SK-N-SH (cell line): ENCODE measurements around the gene H6PD. TPM values are rescaled to one million over a fixed set of nuclear protein-coding genes. Genes with fewer than 3 reads are reported as not detected.
A peak's percentile ranks its signal among the peaks of the same experiment; 100 is the strongest.

Experiments
- CTCF ChIA-PET: fragments of 300-600, 350-600 bp; formaldehyde crosslinking; extraction: SDS; loops from one replicate; lab custom pipeline; 2021; lab: Yijun Ruan, JAX
- POLR2A ChIA-PET: fragments of 350-600 bp; sonication (Branson Sonifier 250); formaldehyde crosslinking; extraction: SDS; loops from one replicate; lab custom pipeline; 2020; ENCODE audit warnings: antibody characterized with exemption, inconsistent platforms; lab: Yijun Ruan, JAX
- DNase-seq: peaks from one replicate; pipeline ENCODE4 v3.0.0; 2012
- H2AFZ ChIP-seq: fragments of 200-600 bp; sonication (generic); 2 replicates; pipeline ENCODE4 v1.8.1; 2016; ENCODE audit warnings: antibody characterized with exemption, mild to moderate bottlenecking, low read depth
- H3F3A ChIP-seq: fragments of 200-600 bp; sonication (generic); replicated peaks from 2 replicates; pipeline ENCODE3; 2016; ENCODE audit warnings: antibody characterized with exemption, mild to moderate bottlenecking; ENCODE audit not compliant: insufficient read depth
- H3K27ac ChIP-seq, 2 experiments: fragments of 200-500 bp in 1 of 2; fragments of 200-600 bp in 1 of 2; sonication (Bioruptor generic) in 1 of 2; sonication (generic), shearing (Covaris generic) in 1 of 2; 2 replicates each; pipeline versions ENCODE4 v1.5.1 to v1.6.1; 2014 to 2016; ENCODE audit warnings: low read depth in 2 of 2, inconsistent platforms in 1 of 2, low read length in 1 of 2, mild to moderate bottlenecking in 1 of 2, mixed read lengths in 1 of 2
- H3K27me3 ChIP-seq: fragments of 200-600 bp; sonication (generic), shearing (Covaris generic); 2 replicates; pipeline ENCODE4 v1.6.1; 2016; ENCODE audit warnings: mixed run types; ENCODE audit not compliant: insufficient read depth
- H3K36me3 ChIP-seq, 2 experiments: fragments of 200-500 bp in 1 of 2; fragments of 200-600 bp in 1 of 2; sonication (Bioruptor generic) in 1 of 2; sonication (generic) in 1 of 2; replicated peaks in 1 of 2; 2 replicates each; pipeline versions ENCODE3 to v1.5.1; 2014 to 2016; ENCODE audit warnings: low read length in 1 of 2, mild to moderate bottlenecking in 1 of 2; ENCODE audit not compliant: insufficient read depth in 2 of 2, control insufficient read depth in 1 of 2
- H3K4me1 ChIP-seq, 2 experiments: fragments of 200-500 bp in 1 of 2; fragments of 200-600 bp in 1 of 2; sonication (Bioruptor generic) in 1 of 2; sonication (generic), shearing (Covaris generic) in 1 of 2; 2 replicates each; pipeline versions ENCODE4 v1.5.1 to v1.6.1; 2014 to 2016; ENCODE audit warnings: low read depth in 1 of 2, low read length in 1 of 2, mixed run types in 1 of 2; ENCODE audit not compliant: insufficient read depth in 2 of 2, control insufficient read depth in 1 of 2
- H3K4me2 ChIP-seq: fragments of 200-600 bp; sonication (generic), shearing (Covaris generic); 2 replicates; pipeline ENCODE4 v1.6.1; 2017; ENCODE audit warnings: mixed run types
- H3K4me3 ChIP-seq, 2 experiments: fragments of 200-500 bp in 1 of 2; fragments of 200-600 bp in 1 of 2; sonication (Bioruptor generic) in 1 of 2; sonication (generic), shearing (Covaris generic) in 1 of 2; 2 replicates each; pipeline versions ENCODE4 v1.5.1 to v1.8.1; 2014 to 2016; ENCODE audit warnings: low read depth in 2 of 2, inconsistent platforms in 1 of 2, low read length in 1 of 2, mild to moderate bottlenecking in 1 of 2, mixed read lengths in 1 of 2, moderate library complexity in 1 of 2
- H3K79me2 ChIP-seq: fragments of 200-600 bp; sonication (generic); 2 replicates; pipeline ENCODE4 v1.8.1; 2017; ENCODE audit warnings: mild to moderate bottlenecking; ENCODE audit not compliant: insufficient read depth
- H3K9ac ChIP-seq: fragments of 200-600 bp; sonication (generic); 2 replicates; pipeline ENCODE4 v1.6.1; 2017; ENCODE audit warnings: mixed run types
- H3K9me2 ChIP-seq: fragments of 200-600 bp; sonication (generic); 2 replicates; pipeline ENCODE4 v1.6.1; 2017; ENCODE audit warnings: mixed run types
- H3K9me3 ChIP-seq: fragments of 200-600 bp; sonication (generic); 2 replicates; pipeline ENCODE4 v1.6.1; 2017; ENCODE audit warnings: mixed run types, mild to moderate bottlenecking, moderate library complexity
- H4K20me1 ChIP-seq: fragments of 200-600 bp; sonication (generic); 2 replicates; pipeline ENCODE4 v1.6.1; 2017; ENCODE audit warnings: mild to moderate bottlenecking, mixed run types; ENCODE audit not compliant: insufficient read depth
- EP300 ChIP-seq, 2 experiments: IDR thresholded peaks; 2 replicates each; pipeline versions ENCODE4 v1.4.0 to v1.6.1; 2012; ENCODE audit warnings: borderline replicate concordance in 1 of 2, low read depth in 1 of 2, low read length in 1 of 2
- EZH2phosphoT487 ChIP-seq: fragments of 200-600 bp; sonication (generic); IDR thresholded peaks from 2 replicates; pipeline ENCODE4 v1.6.1; 2017; ENCODE audit warnings: low read depth, mixed run types, mild to moderate bottlenecking, antibody characterized with exemption, moderate library complexity, borderline replicate concordance
- FOXJ3 ChIP-seq: sonication (generic); formaldehyde crosslinking; IDR thresholded peaks from 2 replicates; pipeline ENCODE4 v1.5.1; 2020; ENCODE audit warnings: mild to moderate bottlenecking, missing genetic modification reagents
- GATA2 ChIP-seq: sonication (generic); formaldehyde crosslinking; IDR thresholded peaks from 2 replicates; pipeline ENCODE4 v1.5.0; 2020; ENCODE audit warnings: mild to moderate bottlenecking, missing genetic modification reagents
- IRF3 ChIP-seq: fragments of 150-350 bp; IDR thresholded peaks from 2 replicates; pipeline ENCODE4 v1.6.1; 2016; ENCODE audit warnings: mild to moderate bottlenecking, low read depth, low read length
- JUND ChIP-seq: IDR thresholded peaks from 2 replicates; pipeline ENCODE4 v1.4.0; 2012
- MEF2A ChIP-seq: IDR thresholded peaks from 2 replicates; pipeline ENCODE4 v1.4.0; 2012; ENCODE audit warnings: low read depth, borderline replicate concordance
- NFIC ChIP-seq: IDR thresholded peaks from 2 replicates; pipeline ENCODE4 v1.4.0; 2012; ENCODE audit warnings: borderline replicate concordance
- POLR2AphosphoS5 ChIP-seq: IDR thresholded peaks from 2 replicates; pipeline ENCODE4 v1.6.1; 2012; ENCODE audit warnings: low read depth, low read length
- RAD21 ChIP-seq: IDR thresholded peaks from 2 replicates; pipeline ENCODE4 v1.6.1; 2012; ENCODE audit warnings: mild to moderate bottlenecking, low read length
- RFX5 ChIP-seq: IDR thresholded peaks from 2 replicates; pipeline ENCODE4 v1.6.1; 2012; ENCODE audit warnings: mild to moderate bottlenecking, improper control_type of control experiment, low read length
- RXRA ChIP-seq: IDR thresholded peaks from 2 replicates; pipeline ENCODE4 v1.4.0; 2012; ENCODE audit warnings: low read depth, mild to moderate bottlenecking, borderline replicate concordance
- SIN3A ChIP-seq: IDR thresholded peaks from 2 replicates; pipeline ENCODE4 v1.6.1; 2012; ENCODE audit warnings: low read depth, mild to moderate bottlenecking, low read length, moderate library complexity, borderline replicate concordance
- TAF1 ChIP-seq: IDR thresholded peaks from 2 replicates; pipeline ENCODE4 v1.6.1; 2012; ENCODE audit warnings: low read depth, mild to moderate bottlenecking, low read length, moderate library complexity, borderline replicate concordance
- USF1 ChIP-seq: IDR thresholded peaks from 2 replicates; pipeline ENCODE4 v1.4.0; 2012; ENCODE audit warnings: low read depth, borderline replicate concordance
- USF2 ChIP-seq: fragments of 150-350 bp; IDR thresholded peaks from 2 replicates; pipeline ENCODE4 v1.6.1; 2017; ENCODE audit warnings: antibody characterized with exemption, low read length, low read depth, borderline replicate concordance
- YY1 ChIP-seq: IDR thresholded peaks from 2 replicates; pipeline ENCODE4 v1.4.0; 2012; ENCODE audit warnings: low read depth, mild to moderate bottlenecking
- ZBTB33 ChIP-seq: IDR thresholded peaks from 2 replicates; pipeline ENCODE4 v1.4.0; 2012; ENCODE audit warnings: low read depth, borderline replicate concordance
- WGBS: methylation state at CpG from one replicate; pipeline ENCODE4 v1.1.6; 2017; ENCODE audit warnings: low lambda C conversion rate; 5-methylcytosine and 5-hydroxymethylcytosine counted together
- polyA plus RNA-seq, 3 experiments: library from polyadenylated mRNA; depleted of rRNA; stranded (reverse); fragments of >200 nt; gene quantifications; 2 replicates each; pipeline ENCODE4 v1.2.3, GENCODE V29; 2012

The H6PD gene
- polyA plus RNA-seq, 1 of the 3 experiments (the other 2 are of a cell fraction): 19.1 TPM

- TF ChIP-seq RFX5: no peak
- no peak for TF ChIP-seq YY1
- no peak for TF ChIP-seq USF2
- TF ChIP-seq GATA2 (CRISPR knock-in tag): 0 out of 2 replicates have a peak, but pooled peaks have one; percentile 8
- no peak overlapping the region for H3K9ac ChIP-seq
- no peaks in the 10 kb centered on the region for H3K9me3 ChIP-seq
- peaks cover 0 to 12% of the 10 kb centered on the region in 2 experiments for H3K36me3 ChIP-seq
- ChIA-PET POLR2A (no interaction called here), CTCF (interaction anchor here (0.8 to 5.1 kb wide), 7 partner anchors 13 to 237 kb away, joined by 3 to 31 read pairs (median 6); partner anchors contain the start of gene H6PD)
- peak overlapping the region in 1 of 2 experiments; percentile 61; a peak in 2 of 4 replicates for H3K27ac ChIP-seq
- 79% methylated on average over 10 of the region's 10 CpGs for WGBS
- no peak overlapping the region for H3K4me3 ChIP-seq
- H3K27me3 ChIP-seq: no peaks in the 10 kb centered on the region
- DNase-seq: peak; percentile 64
- H4K20me1 ChIP-seq: no peaks in the 10 kb centered on the region
- H3K4me1 ChIP-seq: peaks cover 7 to 37% of the 10 kb centered on the region in 2 experiments; a peak in 3 of 4 replicates
- H3F3A ChIP-seq: no peaks in the 10 kb centered on the region
- H3K79me2 ChIP-seq: peaks cover 8% of the 10 kb centered on the region
- H2AFZ ChIP-seq: no peak overlapping the region
- no peaks in the 10 kb centered on the region for H3K9me2 ChIP-seq
- H3K4me2 ChIP-seq: no peak overlapping the region
Measured at GRCh38 chr1:9253453-9254105, 19.0 kb downstream of the H6PD start.

- Histone ChIP-seq H2AFZ (no peak overlapping the region), H3F3A (no peaks in the 10 kb centered on the region), H3K9me2 (no peaks in the 10 kb centered on the region), H4K20me1 (0 out of 2 replicates have a peak, but pooled peaks cover 7% of the 10 kb centered on the region), H3K27me3 (no peaks in the 10 kb centered on the region), H3K9ac (no peak overlapping the region), H3K4me3 (no peak overlapping the region), H3K9me3 (no peaks in the 10 kb centered on the region), H3K36me3 (peaks cover 0 to 12% of the 10 kb centered on the region in 2 experiments), H3K4me2 (no peak overlapping the region), H3K4me1 (peaks cover 7 to 27% of the 10 kb centered on the region in 2 experiments; a peak in 3 of 4 replicates), H3K27ac (no peak overlapping the region), H3K79me2 (peaks cover 30% of the 10 kb centered on the region)
- POLR2A ChIA-PET: no interaction called here
- DNase-seq: no peak
- CTCF ChIA-PET: interaction anchor here (0.8 to 4.0 kb wide), 4 partner anchors 10 to 239 kb away, joined by 3 to 22 read pairs (median 3); no protein-coding TSS in a partner anchor
- WGBS: 100% methylated on average over 1 of the region's 7 CpGs
- no peak for TF ChIP-seq NFIC
- no peak for TF ChIP-seq EZH2phosphoT487
- no peak for TF ChIP-seq SIN3A
- no peak for TF ChIP-seq MEF2A
- TF ChIP-seq EP300 (IDR thresholded peaks at IDR 0.05; ENCODE audit: borderline replicate concordance in 1 of 2, low read depth in 1 of 2, low read length in 1 of 2): no peak
- no peak for TF ChIP-seq TAF1
- TF ChIP-seq JUND: no peak
- no peak for TF ChIP-seq IRF3
- TF ChIP-seq POLR2AphosphoS5: no peak
- TF ChIP-seq USF1: no peak
- TF ChIP-seq ZBTB33: no peak
- TF ChIP-seq RXRA: no peak
- TF ChIP-seq RAD21: no peak
- TF ChIP-seq FOXJ3: no peak
Measured at GRCh38 chr1:9256332-9256731, 21.8 kb downstream of the H6PD start.
